HL-60 (cell line): Measurements from ENCODE around the gene GH1.

Source experiments
- GABPA ChIP-seq: IDR thresholded peaks from 2 replicates; pipeline ENCODE4 v1.6.1; 2012; ENCODE audit warnings: low read depth
- POLR2AphosphoS5 ChIP-seq: IDR thresholded peaks from 2 replicates; pipeline ENCODE4 v1.6.1; 2012; ENCODE audit warnings: low read depth
- TF ChIP-seq, protein P1 (sequence below): IDR thresholded peaks from one replicate; pipeline ENCODE4 v1.5.1; 2011; ENCODE audit warnings: low read length, control low read depth, inconsistent platforms; ENCODE audit not compliant: insufficient read depth

DNA sequence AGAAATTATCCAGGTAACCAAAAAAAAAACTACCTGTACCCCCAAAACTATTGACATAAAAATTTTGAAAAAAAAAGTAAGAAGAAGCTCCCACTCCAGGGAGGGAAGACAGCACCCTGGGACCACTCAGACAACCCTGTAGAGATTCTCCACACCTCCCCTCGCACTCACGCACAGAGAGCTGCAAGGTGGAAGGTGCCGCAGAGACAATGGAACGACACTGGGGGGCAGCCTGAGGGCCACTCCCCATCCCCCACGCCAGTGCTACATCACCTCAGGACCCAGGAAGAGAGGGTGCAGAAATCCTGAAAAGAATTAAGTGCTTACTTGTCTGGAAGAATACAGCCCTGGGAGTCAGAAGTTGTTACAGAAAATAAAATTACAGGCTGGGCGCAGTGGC is 18.7 kb upstream of the GH1 start:
- TF ChIP-seq, protein P1, sequence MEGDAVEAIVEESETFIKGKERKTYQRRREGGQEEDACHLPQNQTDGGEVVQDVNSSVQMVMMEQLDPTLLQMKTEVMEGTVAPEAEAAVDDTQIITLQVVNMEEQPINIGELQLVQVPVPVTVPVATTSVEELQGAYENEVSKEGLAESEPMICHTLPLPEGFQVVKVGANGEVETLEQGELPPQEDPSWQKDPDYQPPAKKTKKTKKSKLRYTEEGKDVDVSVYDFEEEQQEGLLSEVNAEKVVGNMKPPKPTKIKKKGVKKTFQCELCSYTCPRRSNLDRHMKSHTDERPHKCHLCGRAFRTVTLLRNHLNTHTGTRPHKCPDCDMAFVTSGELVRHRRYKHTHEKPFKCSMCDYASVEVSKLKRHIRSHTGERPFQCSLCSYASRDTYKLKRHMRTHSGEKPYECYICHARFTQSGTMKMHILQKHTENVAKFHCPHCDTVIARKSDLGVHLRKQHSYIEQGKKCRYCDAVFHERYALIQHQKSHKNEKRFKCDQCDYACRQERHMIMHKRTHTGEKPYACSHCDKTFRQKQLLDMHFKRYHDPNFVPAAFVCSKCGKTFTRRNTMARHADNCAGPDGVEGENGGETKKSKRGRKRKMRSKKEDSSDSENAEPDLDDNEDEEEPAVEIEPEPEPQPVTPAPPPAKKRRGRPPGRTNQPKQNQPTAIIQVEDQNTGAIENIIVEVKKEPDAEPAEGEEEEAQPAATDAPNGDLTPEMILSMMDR, result no peak
- TF ChIP-seq GABPA (no peak), POLR2AphosphoS5 (no peak)
